ENCODE data around the gene ADAMTS14.

- TF ChIP-seq CTCF (IDR thresholded peaks at IDR 0.05): no peak
- TF ChIP-seq EP300 (IDR thresholded peaks at IDR 0.05): no peak
- no peak for TF ChIP-seq POLR2AphosphoS5 (IDR thresholded peaks at IDR 0.05)
Observed at GRCh38 chr10:70750156-70750703, 77.9 kb downstream of the ADAMTS14 start.
